ENCODE data around the gene ST6GAL1.
A peak's percentile ranks its signal among the peaks of the same experiment; 100 is the strongest.
"Not testable (repeated sequence)": the region's sequence is repeated elsewhere in the genome, so short reads cannot be mapped to it uniquely, and the experiment has no call there.

ST6GAL1 gene, protein sequence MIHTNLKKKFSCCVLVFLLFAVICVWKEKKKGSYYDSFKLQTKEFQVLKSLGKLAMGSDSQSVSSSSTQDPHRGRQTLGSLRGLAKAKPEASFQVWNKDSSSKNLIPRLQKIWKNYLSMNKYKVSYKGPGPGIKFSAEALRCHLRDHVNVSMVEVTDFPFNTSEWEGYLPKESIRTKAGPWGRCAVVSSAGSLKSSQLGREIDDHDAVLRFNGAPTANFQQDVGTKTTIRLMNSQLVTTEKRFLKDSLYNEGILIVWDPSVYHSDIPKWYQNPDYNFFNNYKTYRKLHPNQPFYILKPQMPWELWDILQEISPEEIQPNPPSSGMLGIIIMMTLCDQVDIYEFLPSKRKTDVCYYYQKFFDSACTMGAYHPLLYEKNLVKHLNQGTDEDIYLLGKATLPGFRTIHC

DNA sequence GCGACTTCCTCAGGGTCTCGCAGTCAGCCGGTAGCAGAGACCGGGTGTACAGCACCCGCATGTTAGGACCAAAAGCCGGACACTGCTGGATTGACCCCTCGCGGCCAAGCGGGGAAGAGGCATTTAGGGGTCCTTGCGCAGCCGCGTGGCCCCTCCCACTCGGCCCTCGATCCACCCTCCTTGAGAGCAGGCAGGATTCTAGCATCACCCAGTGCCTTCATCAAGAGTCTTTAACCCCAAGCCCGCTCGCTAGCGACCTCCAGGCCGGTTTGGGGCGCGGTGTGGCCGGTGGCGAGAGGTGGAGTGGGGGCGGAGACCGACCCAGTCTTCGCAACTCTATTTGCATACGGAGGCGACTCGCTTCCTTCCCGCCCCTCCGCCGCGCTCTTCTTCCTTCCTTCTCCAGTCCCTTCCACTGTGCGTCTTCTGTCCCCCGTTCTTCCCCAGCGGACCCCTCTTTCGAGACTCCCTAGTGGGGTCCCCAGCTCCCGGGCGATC, at the start of gene ST6GAL1:
Gene ST6GAL1 (plus strand): TSS at position 384 of the 498 bp plus-strand sequence. CDS start 112,178 bp downstream, outside the sequence.
- peak; percentile 64 for DNase-seq

DNA sequence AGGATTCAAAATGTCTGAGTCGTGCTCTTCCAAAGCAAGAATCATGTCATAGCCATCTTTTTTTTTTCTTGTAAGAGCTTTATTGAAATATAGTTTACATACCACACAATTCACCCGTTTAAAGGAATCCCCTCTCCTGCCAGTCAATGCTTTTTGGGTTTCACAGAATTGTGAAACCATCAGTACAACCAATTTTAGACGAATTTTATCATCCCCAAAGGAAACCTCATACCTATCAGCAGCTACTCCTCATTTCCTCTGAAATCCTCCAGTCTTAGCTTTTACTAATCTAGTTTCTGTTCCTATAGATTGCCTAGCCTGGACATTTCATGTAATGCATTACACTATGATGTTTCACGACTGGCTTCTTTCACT, 48.2 kb upstream of the ST6GAL1 start:
- DNase-seq, result no peak

DNA sequence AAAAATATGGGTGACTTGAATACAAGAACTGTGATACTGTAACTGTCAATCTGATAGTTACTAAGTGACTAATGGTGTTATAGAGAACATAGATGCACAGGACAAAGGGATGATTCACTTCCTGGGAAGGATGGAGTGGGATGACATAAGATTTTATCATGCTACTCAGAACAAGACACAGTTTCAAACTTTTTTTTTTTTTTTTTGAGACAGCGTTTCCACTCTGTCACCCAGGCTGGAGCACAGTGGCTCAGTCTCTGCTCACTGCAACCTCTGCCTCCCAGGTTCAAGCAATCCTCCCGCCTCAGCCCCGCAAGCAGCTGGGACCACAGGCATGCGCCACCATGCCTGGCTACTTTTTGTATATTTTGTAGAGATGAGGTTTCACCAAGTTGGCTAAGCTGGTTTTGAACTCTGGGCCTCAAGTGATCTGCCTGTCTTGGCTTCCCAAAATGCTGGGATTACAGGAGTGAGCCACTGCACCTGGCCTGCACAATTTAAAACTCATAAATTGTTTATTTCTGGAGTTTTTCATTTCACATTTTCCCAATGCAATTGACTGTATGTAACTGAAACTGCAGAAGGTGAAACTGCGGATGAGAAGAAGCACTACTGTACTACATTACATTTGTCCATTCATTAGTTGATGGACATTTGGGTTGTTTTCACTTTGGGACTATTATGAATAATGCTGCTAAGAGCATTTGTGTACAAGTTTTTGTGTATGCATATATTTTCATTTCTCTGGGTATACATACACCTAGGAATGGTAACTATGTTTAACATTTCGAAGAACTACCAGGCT, 47.2 kb upstream of the ST6GAL1 start:
- DNase-seq, result no peak

DNA sequence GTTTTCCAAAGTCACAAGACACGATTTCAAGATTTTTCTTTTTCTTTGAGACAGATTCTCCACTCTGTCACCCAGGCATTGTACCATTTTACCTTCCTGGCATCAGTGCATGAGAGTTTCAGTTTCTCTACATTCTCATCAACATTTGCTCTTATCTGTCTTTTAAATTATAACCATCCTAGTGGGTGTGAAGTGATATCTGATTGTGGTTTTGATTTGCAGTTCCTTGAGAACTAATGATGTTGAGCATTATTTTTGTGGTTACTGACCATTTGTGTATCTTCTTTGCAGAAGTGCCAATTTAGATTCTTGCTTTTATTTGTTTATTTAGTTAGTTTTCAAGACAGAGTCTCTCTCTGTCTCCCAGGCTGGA, 46.7 kb upstream of the ST6GAL1 start:
- DNase-seq, result no peak

DNA sequence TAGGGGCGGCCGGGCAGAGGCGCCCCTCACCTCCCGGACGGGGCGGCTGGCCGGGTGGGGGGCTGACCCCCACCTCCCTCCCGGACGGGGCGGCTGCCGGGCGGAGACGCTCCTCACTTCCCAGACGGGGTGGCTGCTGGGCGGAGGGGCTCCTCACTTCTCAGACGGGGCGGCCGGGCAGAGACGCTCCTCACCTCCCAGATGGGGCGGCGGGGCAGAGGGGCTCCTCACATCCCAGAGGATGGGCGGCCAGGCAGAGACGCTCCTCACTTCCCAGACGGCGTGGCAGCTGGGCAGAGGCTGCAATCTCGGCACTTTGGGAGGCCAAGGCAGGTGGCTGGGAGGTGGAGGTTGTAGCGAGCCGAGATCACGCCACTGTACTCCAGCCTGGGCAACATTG, 45.5 kb upstream of the ST6GAL1 start:
- not testable (repeated sequence) for DNase-seq

DNA sequence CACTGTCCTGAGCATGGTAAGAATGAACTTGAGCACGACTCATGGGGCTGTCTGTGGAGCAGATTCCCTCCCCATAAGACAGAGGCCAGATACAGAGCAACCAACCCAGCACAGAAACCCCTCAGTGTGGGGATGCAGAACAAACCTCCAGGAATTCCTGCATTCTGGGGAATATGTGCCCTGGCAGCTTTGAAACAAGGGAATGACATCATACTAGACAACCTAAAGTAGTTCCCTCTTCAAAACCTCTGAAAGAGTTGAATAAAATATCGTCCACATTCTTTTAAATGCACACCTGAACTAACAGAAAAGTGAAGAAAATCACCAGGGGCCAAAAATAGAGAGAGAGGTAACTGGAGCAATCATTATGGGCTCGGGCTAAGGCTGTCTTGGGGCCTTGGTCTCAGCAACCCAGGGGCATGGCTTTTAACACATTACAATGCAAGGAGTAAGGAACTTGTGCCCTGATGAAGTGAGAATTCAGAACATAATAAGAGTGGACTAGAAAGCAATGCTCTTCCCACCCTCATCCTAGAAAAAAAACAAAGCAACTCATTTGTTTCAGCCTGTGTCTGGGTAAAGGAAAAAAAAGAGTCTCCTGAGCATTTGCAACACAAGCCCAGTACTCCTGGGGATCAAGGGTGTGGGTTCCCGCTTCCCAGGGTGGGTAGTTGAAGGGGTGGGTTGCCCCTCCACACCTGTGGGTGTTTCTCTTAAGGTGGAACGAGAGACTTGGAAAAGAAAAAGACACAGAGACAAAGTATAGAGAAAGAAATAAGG, 43.9 kb upstream of the ST6GAL1 start:
- no peak for DNase-seq

DNA sequence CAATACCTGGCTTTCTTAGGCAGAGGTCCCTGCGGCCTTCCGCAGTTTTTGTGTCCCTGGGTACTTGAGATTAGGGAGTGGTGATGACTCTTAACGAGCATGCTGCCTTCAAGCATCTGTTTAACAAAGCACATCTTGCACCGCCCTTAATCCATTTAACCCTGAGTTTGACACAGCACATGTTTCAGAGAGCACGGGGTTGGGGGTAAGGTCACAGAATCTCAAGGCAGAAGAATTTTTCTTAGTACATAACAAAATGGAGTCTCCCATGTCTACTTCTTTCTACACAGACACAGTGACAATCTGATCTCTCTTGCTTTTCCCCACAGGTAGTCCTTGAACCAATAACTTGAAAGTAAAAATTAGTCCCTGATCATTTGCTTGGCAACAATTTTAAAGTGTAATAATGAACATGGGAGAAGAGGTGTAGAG, 42.8 kb upstream of the ST6GAL1 start:
- DNase-seq, result not testable (repeated sequence)

DNA sequence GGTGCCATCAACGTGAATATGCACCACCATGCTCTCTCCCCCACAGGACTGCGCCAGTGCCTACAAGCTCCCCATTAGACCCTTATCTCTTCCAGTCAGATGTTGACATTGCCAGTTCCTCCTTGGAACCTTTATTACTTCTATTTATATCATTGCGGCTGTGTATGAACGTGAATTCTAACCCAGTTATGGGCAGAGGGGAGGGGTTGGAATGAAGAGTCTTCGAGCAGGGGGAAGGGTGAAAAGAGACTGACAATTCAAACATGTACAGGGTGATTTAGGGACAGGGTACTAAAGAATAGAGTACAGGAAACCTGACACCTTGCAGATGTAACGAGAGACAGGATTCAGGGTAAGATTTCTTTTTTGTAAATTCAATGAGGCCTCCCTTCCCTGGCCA, 41.8 kb upstream of the ST6GAL1 start:
- peak; percentile 54 for DNase-seq

DNA sequence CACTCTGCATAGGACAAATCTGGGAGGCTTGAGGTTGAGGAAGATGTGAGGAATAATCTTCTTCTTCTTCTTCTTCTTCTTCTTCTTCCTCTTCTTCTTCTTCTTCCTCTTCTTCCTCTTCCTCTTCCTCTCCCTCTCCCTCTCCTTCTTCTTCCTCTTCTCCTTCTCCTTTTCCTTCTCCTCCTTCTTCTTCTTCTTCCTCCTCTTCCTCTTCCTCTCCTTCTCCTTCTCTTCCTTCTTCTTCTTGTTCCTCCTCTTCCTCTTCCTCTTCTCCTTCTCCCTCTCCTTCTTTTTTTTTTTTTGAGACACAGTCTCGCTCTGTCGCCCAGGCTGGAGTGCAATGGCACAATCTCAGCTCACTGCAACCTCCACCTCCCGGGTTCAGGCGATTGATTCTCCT, 40.6 kb upstream of the ST6GAL1 start:
- not testable (repeated sequence) for DNase-seq

DNA sequence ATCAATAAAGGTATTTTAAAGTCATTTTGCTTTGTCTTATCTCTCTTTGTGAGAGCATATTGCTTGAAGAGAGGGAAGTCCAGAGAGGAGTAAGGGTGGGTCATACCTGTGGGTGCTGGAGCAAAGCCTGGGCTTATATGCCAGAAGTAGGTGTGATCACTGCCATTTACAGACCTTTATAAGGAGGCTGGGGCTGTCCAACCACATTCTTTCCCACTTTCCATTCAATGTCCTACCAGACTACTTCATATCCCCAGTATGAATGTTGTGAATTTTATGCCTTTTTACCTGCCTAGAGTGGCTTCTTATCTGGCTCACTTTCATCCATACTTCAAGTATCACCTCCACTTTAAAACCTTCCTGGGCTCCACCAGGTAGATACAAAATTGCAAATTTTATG, 39.4 kb upstream of the ST6GAL1 start:
- no peak for DNase-seq

DNA sequence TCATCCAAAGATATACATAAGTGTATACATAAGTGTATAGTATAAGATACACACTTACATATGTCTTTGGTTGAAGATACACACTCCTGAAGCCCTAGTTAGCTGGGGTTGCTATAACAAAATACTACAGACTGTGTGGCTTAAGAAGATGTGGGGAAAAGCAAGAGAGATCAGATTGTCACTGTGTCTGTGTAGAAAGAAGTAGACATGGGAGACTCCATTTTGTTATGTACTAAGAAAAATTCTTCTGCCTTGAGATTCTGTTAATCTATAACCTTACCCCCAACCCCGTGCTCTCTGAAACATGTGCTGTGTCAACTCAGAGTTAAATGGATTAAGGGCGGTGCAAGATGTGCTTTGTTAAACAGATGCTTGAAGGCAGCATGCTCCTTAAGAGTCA, 37.3 kb upstream of the ST6GAL1 start:
- not testable (repeated sequence) for DNase-seq

DNA sequence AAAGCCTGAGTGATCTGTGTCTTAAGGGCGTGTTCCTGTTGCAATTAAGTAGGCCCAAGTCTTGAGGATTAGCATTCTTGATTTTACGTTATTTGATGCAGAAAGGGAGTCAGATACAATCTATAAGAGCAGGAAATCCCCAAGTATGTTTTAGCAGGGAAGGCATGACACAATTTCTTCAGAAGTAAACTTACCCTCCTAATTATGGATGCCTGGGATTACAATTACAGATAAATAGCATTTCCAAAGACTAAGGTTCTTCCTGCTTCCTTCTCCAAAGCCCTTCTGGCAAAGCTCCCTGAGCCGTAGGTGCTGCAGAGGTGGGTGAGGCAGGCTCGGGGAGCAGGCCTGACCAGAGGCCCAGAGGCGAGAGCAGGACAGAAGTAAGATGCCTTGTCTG, 34.9 kb upstream of the ST6GAL1 start:
- no peak for DNase-seq

DNA sequence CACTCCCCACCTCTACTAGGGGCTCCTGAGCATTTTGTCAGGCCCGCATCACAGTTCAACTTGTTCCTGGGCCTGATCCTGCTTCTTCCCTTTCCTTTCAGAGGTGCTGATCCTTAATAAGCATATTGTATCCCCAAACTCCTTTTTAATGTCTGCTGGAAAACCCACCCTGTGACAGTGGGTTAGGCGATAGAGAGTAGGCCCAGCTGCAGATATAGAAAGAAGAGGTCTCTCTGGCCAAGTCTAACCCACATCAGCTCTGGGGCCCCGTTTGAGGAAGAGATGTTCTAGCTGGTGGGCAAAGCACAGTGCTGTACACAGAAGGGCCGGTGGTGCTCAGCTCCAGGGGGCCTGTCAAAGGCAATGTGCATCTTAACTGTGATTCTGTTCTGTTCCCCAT, 34.3 kb upstream of the ST6GAL1 start:
- no peak for DNase-seq

DNA sequence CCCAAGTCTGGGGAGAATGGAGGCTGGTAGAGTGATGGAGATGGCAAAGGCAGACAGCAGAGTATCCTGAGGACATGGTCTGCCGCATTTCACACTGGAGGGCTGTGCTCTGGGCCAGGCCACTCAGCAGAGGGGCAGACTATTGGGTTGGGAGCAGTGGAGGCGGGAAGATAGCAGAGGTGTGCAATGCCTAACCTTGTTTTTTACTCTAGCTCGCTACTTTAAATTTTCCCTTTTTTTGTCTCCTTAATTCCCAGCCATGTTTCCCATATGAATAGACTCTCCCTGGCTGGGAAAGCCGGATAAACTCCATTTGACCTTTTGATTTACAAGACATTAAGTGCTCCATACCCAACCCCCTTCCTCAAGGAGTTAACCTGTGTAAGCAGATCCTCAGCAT, 33.5 kb upstream of the ST6GAL1 start:
- no peak for DNase-seq

DNA sequence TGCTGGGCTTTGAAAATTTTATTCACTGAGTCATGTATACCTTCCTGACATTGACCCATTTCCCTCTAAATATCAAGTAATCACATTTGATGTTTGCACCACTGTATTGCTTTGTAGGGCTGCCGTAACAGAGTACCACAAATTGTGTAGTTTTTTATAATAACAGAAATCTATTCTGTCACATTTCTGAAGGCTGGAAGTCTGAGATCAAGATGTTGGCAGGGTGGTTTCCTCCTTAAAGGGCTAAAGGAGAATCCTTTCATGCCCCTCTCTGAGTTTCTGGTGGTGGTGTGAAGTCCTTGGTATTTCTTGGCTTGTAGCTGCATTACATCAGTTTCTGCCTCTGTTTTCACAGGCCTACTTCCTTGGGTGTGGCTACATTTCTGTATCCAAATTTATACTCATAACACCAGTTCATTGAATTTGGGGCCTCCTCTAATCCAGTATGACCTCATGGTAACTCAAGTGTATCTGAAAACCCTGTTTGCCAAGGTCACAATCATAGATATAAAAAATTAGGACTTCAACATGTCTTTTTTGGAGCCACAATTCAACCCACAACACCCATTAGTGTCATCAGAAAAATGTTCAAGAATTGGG, 29.1 kb upstream of the ST6GAL1 start:
- DNase-seq, result no peak

DNA sequence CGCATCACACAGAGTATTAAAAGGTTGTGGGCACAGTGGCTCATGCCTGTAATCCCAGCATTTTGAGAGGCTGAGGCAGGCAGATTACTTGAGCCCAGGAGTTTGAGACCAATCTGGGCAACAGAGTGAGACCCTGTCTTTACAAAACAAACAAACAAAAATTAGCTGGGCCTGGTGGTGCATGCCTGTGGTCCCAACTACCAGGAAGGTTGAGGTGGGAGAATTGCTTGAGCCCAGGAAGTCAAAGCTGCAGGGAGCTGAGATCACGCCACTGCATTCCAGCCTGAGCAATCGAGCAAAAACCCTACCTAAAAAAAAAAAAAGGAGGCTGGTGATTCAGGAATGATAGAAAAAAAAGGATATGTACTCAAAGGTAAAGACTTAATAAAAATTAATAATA, 28.2 kb upstream of the ST6GAL1 start:
- DNase-seq, result no peak

DNA sequence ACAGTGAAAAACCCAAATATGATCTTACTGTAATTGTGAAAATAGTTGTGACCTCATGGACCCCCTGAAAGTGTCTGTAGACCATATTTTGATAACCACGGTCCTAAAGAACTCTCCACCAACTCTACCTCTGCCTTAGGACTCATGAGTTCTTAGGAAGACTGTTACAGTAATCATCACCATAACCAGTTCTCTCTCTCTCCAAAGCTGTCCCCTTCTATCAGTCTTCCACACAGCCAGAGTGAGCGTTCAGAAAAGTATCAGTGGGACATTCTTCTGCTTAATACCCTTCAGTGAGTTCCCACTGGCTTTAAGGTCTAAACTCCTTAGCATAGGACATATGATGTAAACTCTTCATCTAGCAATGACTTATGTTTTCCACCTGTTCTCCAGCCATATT, 27.6 kb upstream of the ST6GAL1 start:
- DNase-seq, result no peak

DNA sequence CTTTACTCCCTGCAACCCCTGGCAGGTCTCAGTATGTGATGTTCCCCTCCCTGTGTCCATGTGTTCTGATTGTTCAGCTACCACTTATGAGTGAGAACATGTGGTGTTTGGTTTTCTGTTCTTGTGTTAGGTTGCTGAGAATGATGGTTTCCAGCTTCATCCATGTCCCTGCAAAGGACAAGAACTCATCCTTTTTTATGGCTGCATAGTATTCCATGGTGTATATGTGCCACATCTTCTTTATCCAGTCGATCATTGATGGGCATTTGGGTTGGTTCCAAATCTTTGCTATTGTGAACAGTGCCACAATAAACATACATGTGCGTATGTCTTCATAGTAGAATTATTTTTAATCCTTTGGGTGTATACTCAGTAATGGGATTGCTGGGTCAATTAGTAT, 26.6 kb upstream of the ST6GAL1 start:
- not testable (repeated sequence) for DNase-seq

DNA sequence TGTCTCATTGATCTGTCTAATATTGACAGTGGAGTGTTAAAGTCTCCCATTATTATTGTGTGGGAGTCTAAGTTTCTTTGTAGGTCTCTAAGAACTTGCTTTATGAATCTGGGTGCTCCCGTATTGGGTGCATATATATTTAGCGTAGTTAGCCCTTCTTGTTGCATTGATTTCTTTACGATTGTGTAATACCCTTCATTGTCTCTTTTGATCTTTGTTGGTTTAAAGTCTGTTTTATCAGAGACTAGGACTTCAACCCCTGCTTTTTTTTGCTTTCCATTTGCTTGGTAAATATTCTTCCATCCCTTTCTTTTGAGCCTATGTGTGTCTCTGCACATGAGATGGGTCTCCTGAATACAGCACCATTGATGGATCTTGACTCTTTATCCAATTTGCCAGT, 23.3 kb upstream of the ST6GAL1 start:
- DNase-seq, result not testable (repeated sequence)

DNA sequence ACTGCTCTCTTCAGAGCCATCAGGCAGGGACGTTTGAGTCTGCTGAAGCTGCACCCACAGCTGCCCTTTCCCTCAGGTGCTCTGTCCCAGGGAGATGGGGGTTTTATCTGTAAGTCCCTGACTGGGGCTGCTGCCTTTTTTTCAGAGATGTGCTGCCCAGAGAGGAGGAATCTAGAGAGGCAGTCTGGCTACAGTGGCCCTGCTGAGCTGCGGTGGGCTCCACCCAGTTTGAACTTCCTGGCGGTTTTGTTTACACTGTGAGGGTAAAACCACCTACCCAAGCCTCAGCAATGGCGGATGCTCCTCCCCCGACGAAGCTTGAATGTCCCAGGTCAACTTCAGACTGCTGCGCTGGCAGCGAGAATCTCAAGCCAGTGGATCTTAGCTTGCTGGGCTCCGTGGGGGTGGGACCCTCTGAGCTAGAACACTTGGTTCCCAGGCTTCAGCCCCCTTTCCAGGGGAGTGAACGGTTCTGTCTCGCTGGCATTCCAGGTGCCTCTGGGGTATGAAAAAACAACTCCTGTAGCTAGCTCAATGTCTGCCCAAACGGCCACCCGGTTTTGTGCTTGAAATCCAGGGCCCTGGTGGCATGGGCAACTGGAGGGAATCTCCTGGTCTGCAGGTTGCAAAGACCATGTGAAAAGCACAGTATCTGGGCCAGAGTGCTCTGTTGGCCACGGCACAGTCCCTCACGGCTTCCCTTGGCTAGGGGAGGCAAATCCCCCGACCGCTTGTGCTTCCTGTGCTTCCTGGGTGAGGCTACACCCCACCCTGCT, 21.1 kb upstream of the ST6GAL1 start:
- no peak for DNase-seq

DNA sequence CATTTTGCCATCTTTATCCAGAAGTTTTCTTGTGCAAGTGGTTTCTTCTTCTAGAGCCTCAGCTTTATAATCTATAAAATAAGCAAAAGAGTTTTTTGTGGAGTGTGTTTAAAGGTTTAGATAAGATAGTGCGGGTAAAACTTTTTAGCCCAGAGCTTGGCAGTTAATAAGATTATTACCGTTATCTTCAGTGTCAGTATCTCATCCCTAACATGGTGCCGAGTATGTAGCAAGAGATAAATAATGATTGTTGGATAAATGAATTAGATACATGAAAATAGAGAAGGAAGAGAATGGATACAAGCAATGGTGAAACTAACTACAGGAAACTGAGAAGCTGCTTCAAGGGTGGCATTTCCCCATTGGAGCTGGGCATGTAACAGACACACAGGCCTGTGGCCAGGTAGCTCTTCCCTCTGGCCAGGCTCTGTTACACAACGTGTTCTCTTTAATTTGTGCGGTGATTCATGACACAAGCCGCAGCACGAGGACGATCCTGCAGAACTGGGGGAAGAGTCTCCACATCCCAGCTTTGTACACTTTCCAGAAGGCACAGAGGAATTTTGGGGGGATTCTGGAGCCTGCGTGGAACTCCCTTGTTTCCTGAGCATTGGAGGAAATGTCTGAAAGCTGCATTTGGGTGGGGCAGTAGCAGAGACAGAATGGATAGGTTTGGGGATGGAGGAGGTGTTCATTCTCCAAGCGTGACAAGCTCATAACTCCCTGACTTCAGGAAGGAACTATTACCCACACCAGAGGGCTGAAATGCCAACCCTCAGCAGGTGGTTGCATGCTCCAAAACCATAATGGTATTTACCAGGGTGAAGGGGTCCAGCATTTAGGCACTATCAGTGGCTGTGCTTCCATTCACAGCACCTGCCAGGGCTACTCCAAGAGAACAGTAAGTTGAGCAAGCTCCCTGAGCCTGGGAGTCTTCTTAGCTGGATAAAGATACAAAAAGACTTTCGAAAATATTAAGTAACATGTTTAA, 14.2 kb upstream of the ST6GAL1 start:
- no peak for DNase-seq
